GM12878 (cell line): ENCODE data around the gene RIF1. TPM values are rescaled to one million over a fixed set of nuclear protein-coding genes. Genes with fewer than 3 reads are reported as not detected.

Experiments used
- ATAC-seq: fragments of 200-7000 bp; cut with Tn5 transposase; 3 replicates; pipeline ENCODE4 v1.9.1; 2020; ENCODE audit warnings: mild to moderate bottlenecking, moderate library complexity
- BruUV-seq: library from RNA; stranded (reverse); fragments of 400-500 nt; replicated peaks from 2 replicates; lab custom pipeline; 2021; lab: Mats Ljungman, UMichigan
- CTCF ChIA-PET: fragments of 300-600 bp; sonication (Branson Sonifier 250); formaldehyde crosslinking; extraction: SDS; loops from one replicate; lab custom pipeline; 2021; ENCODE audit warnings: inconsistent platforms; lab: Yijun Ruan, JAX
- POLR2A ChIA-PET: fragments of 350-600 bp; formaldehyde crosslinking; extraction: SDS; loops from one replicate; lab custom pipeline; 2021; ENCODE audit warnings: inconsistent platforms; lab: Charles Lee
- RAD21 ChIA-PET: fragments of 300-600 bp; sonication (Branson Sonifier 250); formaldehyde crosslinking; loops from one replicate; lab custom pipeline; 2023; ENCODE audit warnings: antibody characterized with exemption; ENCODE audit not compliant: unreplicated experiment; lab: Charles Lee
- SMC1A ChIA-PET: fragments of 300-600 bp; sonication (Branson Sonifier 250); formaldehyde crosslinking; loops from one replicate; lab custom pipeline; 2023; ENCODE audit not compliant: unreplicated experiment, uncharacterized antibody; lab: Charles Lee
- DNase-seq: peaks from one replicate; pipeline ENCODE4 v3.0.0-alpha.2; 2011; ENCODE audit warnings: low read depth, low spot score
- FAIRE-seq: peaks from 3 replicates; lab custom pipeline; 2011; peaks lifted over from hg19 to GRCh38; lab: Jason Lieb, UNC
- H2AFZ ChIP-seq: 2 replicates; pipeline ENCODE4 v1.6.0; 2011; ENCODE audit warnings: low read depth, low read length, control low read depth; ENCODE audit not compliant: control insufficient read depth
- H3K27ac ChIP-seq: 2 replicates; pipeline ENCODE4 v1.5.1; 2011; ENCODE audit warnings: control low read depth; ENCODE audit not compliant: control insufficient read depth, insufficient read depth
- H3K27me3 ChIP-seq, 2 experiments: replicated peaks in 1 of 2; 2 replicates each; pipeline versions ENCODE4 v1.6.0 to v1.6.1; 2011; ENCODE audit warnings: low read length in 1 of 2; ENCODE audit not compliant: control insufficient read depth in 2 of 2, insufficient read depth in 2 of 2
- H3K36me3 ChIP-seq, 2 experiments: 2 replicates each; pipeline ENCODE4 v1.5.1; 2011; ENCODE audit warnings: low read length in 1 of 2; ENCODE audit not compliant: control insufficient read depth in 2 of 2, insufficient read depth in 2 of 2
- H3K4me1 ChIP-seq: 2 replicates; pipeline ENCODE4 v1.6.1; 2011; ENCODE audit warnings: mild to moderate bottlenecking, low read length, moderate library complexity, mixed read lengths; ENCODE audit not compliant: control insufficient read depth, insufficient read depth
- H3K4me2 ChIP-seq: 2 replicates; pipeline ENCODE4 v1.6.0; 2011; ENCODE audit warnings: control low read depth; ENCODE audit not compliant: control insufficient read depth, insufficient read depth
- H3K4me3 ChIP-seq: fragments of 200-600 bp; sonication (generic); 2 replicates; pipeline ENCODE4 v1.5.1; 2016
- H3K79me2 ChIP-seq: 2 replicates; pipeline ENCODE4 v1.6.0; 2011; ENCODE audit warnings: low read length; ENCODE audit not compliant: control insufficient read depth, insufficient read depth
- H3K9ac ChIP-seq: 2 replicates; pipeline ENCODE4 v1.8.0; 2011; ENCODE audit warnings: low read length, control low read depth, mixed read lengths; ENCODE audit not compliant: control insufficient read depth, insufficient read depth
- H3K9me3 ChIP-seq: replicated peaks from 3 replicates; pipeline ENCODE4 v1.5.1; 2011; ENCODE audit warnings: mild to moderate bottlenecking, low read length; ENCODE audit not compliant: control insufficient read depth, insufficient read depth
- H4K20me1 ChIP-seq: 2 replicates; pipeline ENCODE4 v1.6.0; 2011; ENCODE audit not compliant: control insufficient read depth, insufficient read depth
- BRCA1 ChIP-seq: IDR thresholded peaks from 2 replicates; pipeline ENCODE4 v1.6.1; 2011; ENCODE audit warnings: low read depth, low read length, improper control_type of control experiment
- EGR1 ChIP-seq, 2 experiments: IDR thresholded peaks; 1 replicate in 1 of 2; 2 replicates in 1 of 2; pipeline ENCODE4 v1.6.1; 2011 to 2012; ENCODE audit warnings: low read depth in 2 of 2, low read length in 2 of 2, borderline replicate concordance in 1 of 2, mild to moderate bottlenecking in 1 of 2, moderate library complexity in 1 of 2
- FOXM1 ChIP-seq: IDR thresholded peaks from 2 replicates; pipeline ENCODE4 v1.6.1; 2012; ENCODE audit warnings: low read depth, mild to moderate bottlenecking, inconsistent platforms, low read length, moderate library complexity
- MTA2 ChIP-seq: fragments of 450-650 bp; IDR thresholded peaks from 2 replicates; pipeline ENCODE4 v1.6.1; 2016; ENCODE audit warnings: low read depth, mild to moderate bottlenecking, moderate library complexity
- MXI1 ChIP-seq: fragments of 150-350 bp; IDR thresholded peaks from 2 replicates; pipeline ENCODE4 v1.6.1; 2011; ENCODE audit warnings: low read depth, mild to moderate bottlenecking, inconsistent platforms, low read length, improper control_type of control experiment
- NFXL1 ChIP-seq: fragments of 450-650 bp; IDR thresholded peaks from 2 replicates; pipeline ENCODE4 v1.6.1; 2017; ENCODE audit warnings: antibody characterized with exemption, mild to moderate bottlenecking, borderline replicate concordance
- SP1 ChIP-seq: IDR thresholded peaks from one replicate; pipeline ENCODE4 v1.6.1; 2011; ENCODE audit warnings: low read depth, low read length
- SPI1 ChIP-seq: IDR thresholded peaks from 2 replicates; pipeline ENCODE4 v1.6.1; 2011; ENCODE audit warnings: low read depth, mild to moderate bottlenecking, low read length, moderate library complexity, borderline replicate concordance; ENCODE audit not compliant: insufficient read depth
- SRF ChIP-seq, 2 experiments: IDR thresholded peaks; 2 replicates each; pipeline ENCODE4 v1.6.1; 2011; ENCODE audit warnings: low read depth in 2 of 2, low read length in 2 of 2, mild to moderate bottlenecking in 1 of 2, moderate library complexity in 1 of 2
- YY1 ChIP-seq: IDR thresholded peaks from 2 replicates; pipeline ENCODE4 v1.6.1; 2011; ENCODE audit warnings: low read depth, mild to moderate bottlenecking, low read length
- ZNF207 ChIP-seq: fragments of 450-650 bp; IDR thresholded peaks from 2 replicates; pipeline ENCODE4 v1.6.1; 2014; ENCODE audit warnings: antibody characterized with exemption, mild to moderate bottlenecking, borderline replicate concordance
- ZNF274 ChIP-seq: IDR thresholded peaks from one replicate; pipeline ENCODE4 v1.8.0; 2011; ENCODE audit not compliant: insufficient read length, insufficient read depth
- ZNF622 ChIP-seq: fragments of 450-650 bp; IDR thresholded peaks from 2 replicates; pipeline ENCODE4 v1.6.1; 2017; ENCODE audit warnings: mild to moderate bottlenecking, inconsistent platforms
- WGBS: methylation state at CpG from one replicate; pipeline ENCODE4 v1.1.6; 2016; ENCODE audit warnings: low lambda C conversion rate; ENCODE audit not compliant: insufficient replicate concordance, insufficient coverage; ENCODE audit errors: missing lambda C conversion rate; 5-methylcytosine and 5-hydroxymethylcytosine counted together
- in situ Hi-C: fragments of 300-500 bp; cut with MboI; formaldehyde crosslinking; loops from 9 replicates; pipeline ENCODE4 v1.14.3; 2018; ENCODE audit warnings: mixed read lengths
- intact Hi-C: fragments of 100-400 bp; cut with micrococcal nuclease; formaldehyde crosslinking; loops from one replicate; pipeline ENCODE4 v1.14.2; 2022; ENCODE audit not compliant: unreplicated experiment
- polyA plus RNA-seq, 11 experiments: library from polyadenylated mRNA; depleted of rRNA in 4 of 11; unstranded in 6 of 11; stranded (reverse) in 5 of 11; fragments of >200 nt; fragmentation: Nextera tagmentation in 4 of 11; fragmentation: Illumina TruSeq in 1 of 11; extraction: Ambion mirVana in 4 of 11; extraction: Trizol in 1 of 11; gene quantifications; 1 replicate in 1 of 11; 2 replicates in 10 of 11; pipeline versions ENCODE4 v1.2.1 to v1.2.3, GENCODE V29; 2011 to 2016; ENCODE audit warnings: inconsistent platforms in 2 of 11, missing spikeins in 2 of 11, low read depth in 1 of 11
- total RNA-seq, 4 experiments: library from RNA; depleted of rRNA in 3 of 4; stranded (reverse); fragments of >200 nt in 3 of 4; fragmentation: Illumina TruSeq in 1 of 4; extraction: Trizol in 1 of 4; gene quantifications; 2 replicates each; pipeline versions ENCODE4 v1.2.1 to v1.2.3, GENCODE V29; 2013 to 2021
- TF ChIP-seq, protein P1 (sequence below): fragments of 450-650 bp; IDR thresholded peaks from 2 replicates; pipeline ENCODE4 v1.6.1; 2014; ENCODE audit warnings: mild to moderate bottlenecking
- TF ChIP-seq, protein P2 (sequence below): IDR thresholded peaks from 2 replicates; pipeline ENCODE4 v1.6.1; 2012; ENCODE audit warnings: low read depth, low read length, improper control_type of control experiment
- TF ChIP-seq, protein P3 (sequence below): fragments of 450-650 bp; formaldehyde crosslinking; IDR thresholded peaks from 2 replicates; pipeline ENCODE4 v1.4.0; 2022; ENCODE audit warnings: mild to moderate bottlenecking, moderate library complexity
- TF ChIP-seq, protein P4 (sequence below): fragments of 150-350 bp; IDR thresholded peaks from 2 replicates; pipeline ENCODE4 v1.6.1; 2014; ENCODE audit warnings: mild to moderate bottlenecking, low read depth, low read length

The RIF1 gene
- total and polyA plus RNA-seq, 10 of the 15 experiments (the other 5 are each of a cell fraction or from before 2014, with no cell fraction given), result 6.3 to 63.2 (median 34.4) TPM

DNA sequence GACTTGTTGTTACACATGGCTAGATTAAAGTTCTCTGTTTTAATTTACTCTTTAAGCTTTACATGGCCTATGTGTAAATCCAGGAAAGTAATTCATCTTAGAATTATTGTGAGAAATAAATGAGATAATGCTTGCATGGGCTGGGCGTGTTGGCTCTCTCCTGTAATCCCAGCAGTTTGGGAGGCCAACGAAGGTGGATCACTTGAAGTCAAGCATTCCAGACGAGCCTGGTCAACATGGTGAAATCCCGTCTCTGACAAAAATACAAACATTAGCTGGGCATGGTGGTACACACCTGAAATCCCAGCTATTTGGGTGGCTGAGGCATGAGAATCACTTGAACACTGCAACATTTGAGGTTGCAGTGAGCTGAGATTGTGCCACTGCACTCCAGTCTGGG lies 4.3 kb upstream of the RIF1 start:
- no peak for DNase-seq
- Histone ChIP-seq H3K9me3 (no peaks in the 10 kb centered on the region), H3K36me3 (no peaks in the 10 kb centered on the region), H3K4me2 (no peak overlapping the region), H3K27me3 (no peaks in the 10 kb centered on the region; a peak in 1 of 4 replicates), H3K79me2 (peaks cover 8% of the 10 kb centered on the region), H3K4me3 (no peak overlapping the region), H3K4me1 (no peaks in the 10 kb centered on the region), H3K27ac (no peak overlapping the region), H3K9ac (no peak overlapping the region), H4K20me1 (no peaks in the 10 kb centered on the region), H2AFZ (no peak overlapping the region)
- ChIA-PET CTCF (interaction anchor here (0.6 kb wide), 1 partner anchor 1815 kb away, joined by 3 read pairs; no protein-coding TSS in a partner anchor), RAD21 (no interaction called here), POLR2A (no interaction called here), SMC1A (no interaction called here)
- BruUV-seq, result no TSS peak
- no peak for FAIRE-seq
- WGBS, result 69% methylated on average over 4 of the region's 4 CpGs
- intact Hi-C loops, result no loop called here
- ATAC-seq, result no peak
- in situ Hi-C loops, result loop anchor here (25.0 kb wide), 2 partner anchors 118 to 1818 kb away; partner anchors contain the start of genes MMADHC and NMI
- TF ChIP-seq MTA2 (no peak), ZNF274 (no peak), EGR1 (IDR thresholded peaks at IDR 0.05; ENCODE audit: borderline replicate concordance in 1 of 2, low read depth in 2 of 2, low read length in 2 of 2) (no peak), NFXL1 (no peak), FOXM1 (no peak), SRF (IDR thresholded peaks at IDR 0.05; ENCODE audit: low read depth in 2 of 2, low read length in 2 of 2) (no peak), SPI1 (no peak), ZNF622 (no peak), YY1 (no peak), MXI1 (no peak), BRCA1 (no peak), ZNF207 (no peak), SP1 (no peak)
- TF ChIP-seq, protein P1, sequence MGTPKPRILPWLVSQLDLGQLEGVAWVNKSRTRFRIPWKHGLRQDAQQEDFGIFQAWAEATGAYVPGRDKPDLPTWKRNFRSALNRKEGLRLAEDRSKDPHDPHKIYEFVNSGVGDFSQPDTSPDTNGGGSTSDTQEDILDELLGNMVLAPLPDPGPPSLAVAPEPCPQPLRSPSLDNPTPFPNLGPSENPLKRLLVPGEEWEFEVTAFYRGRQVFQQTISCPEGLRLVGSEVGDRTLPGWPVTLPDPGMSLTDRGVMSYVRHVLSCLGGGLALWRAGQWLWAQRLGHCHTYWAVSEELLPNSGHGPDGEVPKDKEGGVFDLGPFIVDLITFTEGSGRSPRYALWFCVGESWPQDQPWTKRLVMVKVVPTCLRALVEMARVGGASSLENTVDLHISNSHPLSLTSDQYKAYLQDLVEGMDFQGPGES, result no peak
- TF ChIP-seq, protein P2, sequence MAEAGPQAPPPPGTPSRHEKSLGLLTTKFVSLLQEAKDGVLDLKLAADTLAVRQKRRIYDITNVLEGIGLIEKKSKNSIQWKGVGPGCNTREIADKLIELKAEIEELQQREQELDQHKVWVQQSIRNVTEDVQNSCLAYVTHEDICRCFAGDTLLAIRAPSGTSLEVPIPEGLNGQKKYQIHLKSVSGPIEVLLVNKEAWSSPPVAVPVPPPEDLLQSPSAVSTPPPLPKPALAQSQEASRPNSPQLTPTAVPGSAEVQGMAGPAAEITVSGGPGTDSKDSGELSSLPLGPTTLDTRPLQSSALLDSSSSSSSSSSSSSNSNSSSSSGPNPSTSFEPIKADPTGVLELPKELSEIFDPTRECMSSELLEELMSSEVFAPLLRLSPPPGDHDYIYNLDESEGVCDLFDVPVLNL, result no peak
- TF ChIP-seq, protein P3, sequence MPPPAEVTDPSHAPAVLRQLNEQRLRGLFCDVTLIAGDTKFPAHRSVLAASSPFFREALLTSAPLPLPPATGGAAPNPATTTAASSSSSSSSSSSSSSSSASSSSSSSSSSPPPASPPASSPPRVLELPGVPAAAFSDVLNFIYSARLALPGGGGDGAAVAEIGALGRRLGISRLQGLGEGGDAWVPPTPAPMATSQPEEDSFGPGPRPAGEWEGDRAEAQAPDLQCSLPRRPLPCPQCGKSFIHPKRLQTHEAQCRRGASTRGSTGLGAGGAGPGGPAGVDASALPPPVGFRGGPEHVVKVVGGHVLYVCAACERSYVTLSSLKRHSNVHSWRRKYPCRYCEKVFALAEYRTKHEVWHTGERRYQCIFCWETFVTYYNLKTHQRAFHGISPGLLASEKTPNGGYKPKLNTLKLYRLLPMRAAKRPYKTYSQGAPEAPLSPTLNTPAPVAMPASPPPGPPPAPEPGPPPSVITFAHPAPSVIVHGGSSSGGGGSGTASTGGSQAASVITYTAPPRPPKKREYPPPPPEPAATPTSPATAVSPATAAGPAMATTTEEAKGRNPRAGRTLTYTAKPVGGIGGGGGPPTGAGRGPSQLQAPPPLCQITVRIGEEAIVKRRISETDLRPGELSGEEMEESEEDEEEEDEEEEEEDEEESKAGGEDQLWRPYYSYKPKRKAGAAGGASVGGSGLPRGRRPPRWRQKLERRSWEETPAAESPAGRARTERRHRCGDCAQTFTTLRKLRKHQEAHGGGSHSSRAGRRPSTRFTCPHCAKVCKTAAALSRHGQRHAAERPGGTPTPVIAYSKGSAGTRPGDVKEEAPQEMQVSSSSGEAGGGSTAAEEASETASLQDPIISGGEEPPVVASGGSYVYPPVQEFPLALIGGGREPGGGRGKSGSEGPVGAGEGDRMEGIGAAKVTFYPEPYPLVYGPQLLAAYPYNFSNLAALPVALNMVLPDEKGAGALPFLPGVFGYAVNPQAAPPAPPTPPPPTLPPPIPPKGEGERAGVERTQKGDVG (CRISPR knock-in tag), result no peak
- TF ChIP-seq, protein P4, sequence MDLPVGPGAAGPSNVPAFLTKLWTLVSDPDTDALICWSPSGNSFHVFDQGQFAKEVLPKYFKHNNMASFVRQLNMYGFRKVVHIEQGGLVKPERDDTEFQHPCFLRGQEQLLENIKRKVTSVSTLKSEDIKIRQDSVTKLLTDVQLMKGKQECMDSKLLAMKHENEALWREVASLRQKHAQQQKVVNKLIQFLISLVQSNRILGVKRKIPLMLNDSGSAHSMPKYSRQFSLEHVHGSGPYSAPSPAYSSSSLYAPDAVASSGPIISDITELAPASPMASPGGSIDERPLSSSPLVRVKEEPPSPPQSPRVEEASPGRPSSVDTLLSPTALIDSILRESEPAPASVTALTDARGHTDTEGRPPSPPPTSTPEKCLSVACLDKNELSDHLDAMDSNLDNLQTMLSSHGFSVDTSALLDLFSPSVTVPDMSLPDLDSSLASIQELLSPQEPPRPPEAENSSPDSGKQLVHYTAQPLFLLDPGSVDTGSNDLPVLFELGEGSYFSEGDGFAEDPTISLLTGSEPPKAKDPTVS, result no peak
